HG02981 (cell line): ENCODE measurements around the gene SUN2.

Experiments used
- ATAC-seq: cut with Tn5 transposase; IDR thresholded peaks from one replicate; pipeline ENCODE4 v1.9.1; 2021; ENCODE audit warnings: mild to moderate bottlenecking, moderate library complexity; ENCODE audit not compliant: unreplicated experiment

The SUN2 gene

DNA sequence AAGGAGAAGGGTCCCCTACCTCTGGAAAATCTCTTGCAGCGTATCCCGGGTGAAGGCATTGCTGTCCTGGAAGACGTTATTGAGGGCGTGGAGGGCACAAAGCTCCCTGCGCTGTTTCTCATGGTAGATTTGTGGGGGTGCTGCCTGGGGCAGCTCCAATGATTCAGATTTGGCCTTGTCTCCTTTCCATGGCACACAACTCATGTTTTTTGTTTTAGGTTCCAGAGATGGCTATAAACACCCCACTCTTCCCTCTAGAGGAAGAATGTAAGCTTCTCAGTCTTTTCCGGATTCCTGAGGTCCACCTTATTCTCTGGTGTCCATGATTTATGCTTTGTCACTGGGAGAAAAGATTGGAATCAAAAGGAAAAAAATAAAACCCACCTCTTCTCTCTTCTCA lies 56.0 kb downstream of the SUN2 start:
- no peak for ATAC-seq

DNA sequence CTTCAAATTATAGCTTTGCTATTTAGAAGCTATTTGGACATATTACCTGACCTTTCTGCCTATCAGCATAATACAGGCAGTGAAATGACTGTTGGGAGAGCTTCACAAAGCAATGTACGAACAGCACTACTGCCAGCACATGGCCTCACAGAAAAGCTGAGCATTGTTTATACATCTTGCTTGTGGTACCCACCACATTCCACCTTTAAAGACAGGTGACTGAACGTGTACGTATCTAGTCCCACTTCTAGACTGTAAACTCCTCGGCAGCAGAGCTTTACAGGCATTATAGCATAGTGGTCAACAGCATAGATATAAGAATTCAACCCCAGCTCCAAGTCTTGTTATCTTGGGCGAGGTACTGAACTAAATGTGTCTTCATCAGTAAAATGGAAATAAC lies 56.7 kb downstream of the SUN2 start:
- ATAC-seq, result no peak

DNA sequence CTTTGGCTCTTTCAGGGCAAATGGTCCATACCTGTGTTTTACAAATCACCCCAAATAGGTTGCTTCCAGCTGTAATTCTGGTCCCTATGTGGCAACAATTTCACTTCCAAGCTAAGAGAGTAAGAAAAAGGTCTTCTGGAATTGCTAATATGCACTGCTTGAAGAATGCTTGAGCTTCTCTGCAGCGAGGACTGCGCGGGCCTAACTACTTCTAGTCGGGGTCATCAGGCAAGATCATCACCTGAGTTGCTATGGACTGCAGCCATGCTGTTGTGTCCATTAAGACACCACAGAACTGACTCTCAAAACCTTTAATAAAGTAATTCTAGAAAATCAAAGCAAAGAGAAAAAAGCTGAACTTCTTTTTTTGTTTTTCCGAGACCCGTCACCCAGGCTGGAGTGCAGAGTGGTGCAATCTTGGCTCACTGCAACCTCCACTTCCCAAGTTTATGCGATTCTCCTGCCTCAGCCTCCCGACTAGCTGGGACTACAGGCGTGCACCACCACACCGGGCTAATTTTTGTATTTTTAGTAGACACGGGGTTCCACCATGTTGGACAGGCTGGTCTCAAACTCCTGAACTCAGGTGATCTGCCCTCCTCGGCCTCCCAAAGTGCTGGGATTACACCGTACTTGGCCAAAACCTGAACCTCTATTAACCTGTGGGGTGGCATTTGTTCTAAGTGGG lies 57.2 kb downstream of the SUN2 start:
- no peak for ATAC-seq

DNA sequence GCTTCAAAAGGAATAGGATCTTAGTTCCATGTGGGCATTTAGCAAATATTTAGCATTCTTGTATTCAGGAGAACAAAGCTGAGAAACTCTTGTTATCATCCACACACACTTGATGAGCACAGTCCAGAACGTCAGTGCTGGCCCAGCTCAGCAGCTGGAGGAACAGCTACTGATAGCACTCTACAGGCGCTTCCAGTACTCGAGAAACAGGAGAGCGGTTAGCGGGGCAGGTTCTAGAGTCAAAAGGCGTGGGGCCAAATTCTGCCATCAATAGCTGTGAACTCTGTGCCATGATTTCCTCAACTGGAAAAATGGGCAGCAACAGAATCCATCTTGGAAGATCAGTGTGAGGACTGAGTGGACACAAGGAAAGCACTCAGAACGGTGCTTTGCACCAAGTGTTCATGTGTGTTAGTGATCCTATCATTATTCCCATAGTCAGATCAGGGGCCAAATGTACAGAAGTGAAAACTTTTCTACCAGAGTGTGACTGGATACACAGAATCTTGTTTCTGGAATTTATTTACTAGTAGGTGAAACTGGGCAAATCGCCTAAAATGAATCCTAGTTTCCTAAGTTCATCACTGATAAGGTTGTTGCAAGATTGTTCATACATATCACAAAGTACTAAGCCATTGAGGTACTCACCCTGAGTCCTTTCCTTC lies 58.2 kb downstream of the SUN2 start:
- ATAC-seq, result no peak

DNA sequence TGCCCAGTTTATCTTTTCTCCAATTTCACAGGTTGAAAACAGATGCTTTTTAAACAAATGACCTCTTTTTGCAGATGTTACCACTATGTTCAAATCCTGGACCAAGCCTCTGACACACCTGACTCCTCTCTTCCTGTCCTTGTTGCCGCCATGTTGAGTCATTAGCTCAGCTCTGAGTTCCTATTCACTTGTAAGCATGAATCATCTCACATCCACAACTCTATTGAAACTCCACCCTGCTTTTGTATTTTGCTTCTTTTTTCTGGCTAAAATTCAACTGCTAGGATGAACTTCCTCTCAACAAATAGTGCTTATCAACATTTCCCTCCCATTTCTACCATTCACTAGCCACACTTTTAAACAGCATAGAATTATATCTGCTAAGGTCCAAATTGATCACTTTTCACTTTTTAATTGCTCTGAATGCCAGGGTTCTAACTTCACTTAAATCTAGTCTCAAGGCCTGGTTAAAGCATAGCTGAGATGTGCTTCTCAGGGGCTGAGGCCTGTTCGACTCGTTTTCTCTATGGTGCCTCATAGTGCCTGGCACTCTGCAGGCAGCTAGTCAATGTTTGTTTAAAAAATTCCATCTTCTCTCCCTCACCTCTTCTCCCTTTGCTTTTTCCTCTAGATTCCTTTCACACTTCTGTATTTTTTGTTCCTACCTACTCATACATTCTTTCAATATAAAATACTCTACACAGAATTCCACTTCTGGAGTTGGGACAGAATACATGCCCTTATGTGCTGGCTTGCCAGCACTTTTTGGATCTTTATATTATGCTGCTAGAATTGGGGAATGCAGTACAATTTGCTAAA lies 59.0 kb downstream of the SUN2 start:
- no peak for ATAC-seq

DNA sequence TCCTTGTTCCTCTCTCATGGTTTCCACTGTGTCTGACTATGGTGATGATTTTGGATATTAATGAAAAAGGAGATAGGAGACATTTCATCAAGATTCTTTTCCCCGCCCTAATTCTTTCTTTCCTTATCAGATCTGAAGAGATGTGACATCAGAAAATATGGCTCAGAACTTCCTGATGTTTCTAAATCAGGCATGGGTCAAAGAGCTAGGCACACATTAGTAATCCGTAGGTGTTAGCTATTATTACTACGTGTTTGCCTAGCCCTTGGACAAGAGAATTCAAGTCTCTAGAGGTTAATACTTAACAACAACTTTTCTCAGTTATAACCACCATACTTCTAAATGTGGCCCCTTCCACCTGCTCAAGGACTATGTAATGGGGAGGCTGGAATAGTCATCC lies 60.9 kb downstream of the SUN2 start:
- ATAC-seq, result no peak

DNA sequence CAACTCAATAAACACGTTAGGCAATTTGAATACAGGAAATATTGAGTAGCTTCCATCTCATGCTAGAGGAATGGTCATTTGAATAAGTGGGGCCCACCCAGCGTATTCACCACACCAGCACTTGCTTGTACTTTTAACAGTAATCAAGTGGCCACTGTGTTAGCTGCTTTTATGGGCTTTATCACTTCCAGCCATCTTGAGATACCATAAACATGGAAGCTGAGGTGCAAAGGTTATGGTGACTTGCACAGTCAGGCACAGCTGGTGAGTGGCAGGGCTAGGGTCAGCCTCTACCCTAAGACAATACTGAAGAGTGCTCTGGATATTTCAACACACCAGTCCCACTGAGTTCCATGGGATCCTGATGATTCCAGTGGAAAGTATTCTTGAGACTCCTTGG lies 61.7 kb downstream of the SUN2 start:
- no peak for ATAC-seq

DNA sequence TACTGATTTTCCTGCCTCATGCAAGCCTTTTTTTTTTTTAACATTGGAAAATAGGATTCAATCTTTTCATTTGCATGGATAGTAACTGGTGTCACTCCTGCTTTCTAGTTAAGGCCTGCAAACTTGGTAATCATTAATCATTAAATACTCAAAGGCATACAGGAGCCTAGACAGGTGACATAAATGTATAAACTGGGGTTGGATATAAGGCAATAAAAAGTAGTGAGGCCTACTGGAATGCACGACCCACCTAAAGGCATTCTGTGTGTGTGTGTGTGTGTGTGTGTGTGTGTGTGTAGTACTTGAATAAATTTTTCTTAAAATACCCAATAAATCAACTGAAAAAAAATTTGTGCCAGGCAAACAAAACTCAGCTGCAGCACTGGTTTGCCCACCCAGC lies 66.1 kb downstream of the SUN2 start:
- no peak for ATAC-seq

DNA sequence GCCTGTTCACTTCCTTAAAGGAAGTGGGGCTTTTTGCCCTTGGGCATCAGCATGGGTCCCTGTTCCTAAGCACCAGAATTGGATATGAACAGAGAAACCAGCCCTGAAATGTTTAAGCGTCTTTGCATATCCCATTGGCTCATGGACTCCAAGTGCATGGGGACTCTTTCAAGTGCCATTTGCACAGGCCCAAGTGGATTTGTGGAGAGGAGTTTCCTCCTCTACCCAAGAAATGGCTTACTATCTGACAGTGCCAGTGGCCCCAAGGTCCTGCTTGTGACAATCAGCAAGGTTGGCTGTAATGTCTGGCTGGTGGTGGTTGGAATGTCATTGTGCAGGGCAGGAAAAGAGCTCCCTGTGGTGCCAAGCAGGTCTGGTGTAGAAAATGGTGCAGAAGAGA lies 70.0 kb downstream of the SUN2 start:
- no peak for ATAC-seq

DNA sequence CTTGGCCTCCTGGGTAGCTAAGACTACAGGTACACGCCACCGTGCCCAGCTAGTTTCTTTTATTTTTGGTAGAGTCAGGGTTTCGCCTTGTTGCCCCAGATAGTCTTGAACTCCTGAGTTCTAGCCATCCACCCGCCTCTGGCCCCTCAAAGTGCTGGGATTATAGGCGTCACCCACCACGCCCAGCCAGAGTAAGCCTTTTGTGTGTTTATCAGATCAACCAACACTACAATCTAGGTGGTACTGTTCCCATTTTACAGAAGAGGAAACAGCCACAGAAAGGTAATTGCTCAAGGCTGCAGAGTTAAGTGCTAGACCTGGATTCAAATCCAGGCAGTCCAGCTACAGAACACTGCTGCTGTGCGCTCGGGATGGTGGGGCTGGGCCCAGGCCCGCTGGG lies 70.9 kb downstream of the SUN2 start:
- ATAC-seq, result no peak
